Pancreas (tissue), 10 donors: ENCODE data around the gene CDC42EP5. TPM values are rescaled to one million over a fixed set of nuclear protein-coding genes. Genes with fewer than 3 reads are reported as not detected.

ENCODE experiments used
- ATAC-seq, 4 donors: fragments of 200-7000 bp; cut with Tn5 transposase; one replicate each; pipeline versions ENCODE4 v1.8.0 to v1.9.1; 2020; ENCODE audit warnings: mild to moderate bottlenecking in 4 of 4, moderate library complexity in 4 of 4
- DNase-seq, 6 donors: peaks; one replicate each; pipeline ENCODE4 v3.0.0-alpha.2; 2020
- FAIRE-seq: peaks from 2 replicates; lab custom pipeline; 2012; peaks lifted over from hg19 to GRCh38; lab: Jason Lieb, UNC
- H3K27ac ChIP-seq, 4 donors: fragments of 200-600 bp; sonication (generic); 1 replicate in 3 of 4; 2 replicates in 1 of 4; pipeline versions ENCODE4 v1.5.0 to v1.8.0; 2020
- H3K27me3 ChIP-seq, 4 donors: fragments of 200-600 bp; one replicate each; pipeline ENCODE4 v1.8.0; 2021
- H3K36me3 ChIP-seq, 3 donors: fragments of 200-600 bp; sonication (generic) in 1 of 3; one replicate each; pipeline versions ENCODE4 v1.5.0 to v1.8.0; 2020 to 2021
- H3K4me1 ChIP-seq, 3 donors: fragments of 200-600 bp; one replicate each; pipeline ENCODE4 v1.8.0; 2021
- H3K4me3 ChIP-seq, 4 donors: fragments of 200-600 bp; sonication (generic) in 2 of 4; one replicate each; pipeline versions ENCODE4 v1.5.0 to v1.8.0; 2020 to 2021
- H3K9me3 ChIP-seq, 4 donors: fragments of 200-600 bp; one replicate each; pipeline ENCODE4 v1.8.0; 2021
- WGBS, 2 donors: extraction: QIAGEN DNeasy Blood & Tissue Kit; methylation state at CpG; one replicate each; pipeline ENCODE4 v1.1.7; 2013; 5-methylcytosine and 5-hydroxymethylcytosine counted together
- intact Hi-C, 3 donors: fragments of 100-400 bp; cut with DNase I; formaldehyde crosslinking; loops; one replicate each; pipeline versions ENCODE4 v1.11.1 to v1.14.2; 2022
- polyA plus RNA-seq, 2 donors: library from polyadenylated mRNA; stranded (reverse); fragments of 200-250 nt; gene quantifications; one replicate each; pipeline ENCODE4 v1.2.3, GENCODE V29; 2013
- total RNA-seq, 6 donors: library from RNA; stranded (reverse); fragmentation: NEBNext Ultra II Directional in 4 of 6; extraction: Animal tissue kit (Norgen Biotek cat#: 25700) in 4 of 6; gene quantifications; one replicate each; pipeline versions ENCODE4 v1.2.1 to v1.2.4, GENCODE V29; 2021 to 2023
- TF ChIP-seq, protein P1 (sequence below), 4 donors: fragments of 200-600 bp; sonication (generic) in 3 of 4; IDR thresholded peaks; one replicate each; pipeline versions ENCODE4 v1.5.0 to v1.8.0; 2021; ENCODE audit warnings: antibody characterized with exemption in 4 of 4
- donor health status: healthy with polysubstance abuse.
- donor health status: DM: no; HTN: no; CAD: no; lungs with moderate emphysema.
- donor health status: DM: no; HTN: no; CAD: no.
- donor health status: control.
- donor health status: control.
- donor health status: Bipolar disorder and iron deficiency.
- donor health status: DM: yes; HTN: yes; CAD: no.
- donor health status: DM: no; HTN: no; CAD: no.
- donor health status: DM: no; HTN: no; CAD: no.
- donor health status: DM: yes; HTN: yes; CAD: no.

Gene CDC42EP5
- total and polyA plus RNA-seq, 8 donors: 7.5 to 48.0 (median 15.7) TPM

DNA sequence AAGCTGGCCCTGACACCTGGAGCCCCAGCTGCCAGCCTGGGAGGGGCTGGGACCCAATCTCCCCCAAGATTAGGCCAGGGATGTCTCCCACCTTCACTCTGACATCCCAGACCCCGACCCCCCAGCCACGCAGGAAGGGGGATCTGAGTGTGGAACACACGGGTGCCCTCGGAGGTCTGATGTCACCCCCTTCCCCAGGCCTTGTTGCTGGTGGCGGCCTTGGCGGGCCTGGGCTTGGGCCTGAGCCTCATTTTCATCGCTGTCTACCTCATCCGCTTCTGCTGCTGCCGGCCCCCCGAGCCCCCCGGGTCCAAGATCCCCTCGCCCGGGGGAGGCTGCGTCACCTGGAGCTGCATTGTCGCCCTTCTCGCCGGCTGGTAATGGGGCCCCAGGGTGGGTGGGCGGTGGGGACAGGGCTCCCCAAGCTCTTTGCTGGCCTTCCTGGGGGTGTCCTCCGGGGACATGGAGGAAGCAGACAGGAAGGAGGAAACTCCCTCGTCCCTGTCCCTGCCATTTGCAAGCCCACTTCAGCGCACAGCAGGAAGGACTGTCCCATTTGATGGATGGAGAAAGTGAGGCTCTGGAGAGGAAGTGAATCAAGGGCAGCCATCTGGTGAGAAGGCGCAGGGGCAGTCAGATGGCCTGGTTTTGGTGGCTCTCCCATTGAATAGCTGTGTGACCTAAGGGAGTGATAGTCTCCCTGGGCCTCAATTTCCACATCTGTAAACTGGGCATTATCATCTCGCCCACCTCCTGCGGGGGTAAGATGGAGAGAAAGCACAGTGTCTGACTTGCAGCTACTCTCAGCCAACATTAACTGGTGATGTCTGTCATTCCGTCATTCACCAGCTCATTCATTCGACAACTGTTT lies 53.9 kb downstream of the CDC42EP5 start:
- no peaks in the 10 kb centered on the region for H3K4me1 ChIP-seq
- H3K27me3 ChIP-seq: peaks cover 0 to 9% (median 3%) of the 10 kb centered on the region in 4 donors
- TF ChIP-seq, protein P1, sequence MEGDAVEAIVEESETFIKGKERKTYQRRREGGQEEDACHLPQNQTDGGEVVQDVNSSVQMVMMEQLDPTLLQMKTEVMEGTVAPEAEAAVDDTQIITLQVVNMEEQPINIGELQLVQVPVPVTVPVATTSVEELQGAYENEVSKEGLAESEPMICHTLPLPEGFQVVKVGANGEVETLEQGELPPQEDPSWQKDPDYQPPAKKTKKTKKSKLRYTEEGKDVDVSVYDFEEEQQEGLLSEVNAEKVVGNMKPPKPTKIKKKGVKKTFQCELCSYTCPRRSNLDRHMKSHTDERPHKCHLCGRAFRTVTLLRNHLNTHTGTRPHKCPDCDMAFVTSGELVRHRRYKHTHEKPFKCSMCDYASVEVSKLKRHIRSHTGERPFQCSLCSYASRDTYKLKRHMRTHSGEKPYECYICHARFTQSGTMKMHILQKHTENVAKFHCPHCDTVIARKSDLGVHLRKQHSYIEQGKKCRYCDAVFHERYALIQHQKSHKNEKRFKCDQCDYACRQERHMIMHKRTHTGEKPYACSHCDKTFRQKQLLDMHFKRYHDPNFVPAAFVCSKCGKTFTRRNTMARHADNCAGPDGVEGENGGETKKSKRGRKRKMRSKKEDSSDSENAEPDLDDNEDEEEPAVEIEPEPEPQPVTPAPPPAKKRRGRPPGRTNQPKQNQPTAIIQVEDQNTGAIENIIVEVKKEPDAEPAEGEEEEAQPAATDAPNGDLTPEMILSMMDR (IDR thresholded peaks at IDR 0.05): no peak
- H3K36me3 ChIP-seq: no peaks in the 10 kb centered on the region
- ATAC-seq: no peak
- no peaks in the 10 kb centered on the region for H3K9me3 ChIP-seq
- no peak overlapping the region for H3K4me3 ChIP-seq
- WGBS, 2 donors: 62% methylated on average over 25 to 26 of the region's 26 CpGs
- intact Hi-C loops: no loop called here
- FAIRE-seq: no peak
- H3K27ac ChIP-seq: peak overlapping the region in 3 of 4 donors; percentile 66 to 76 (median 76)
- DNase-seq: no peak

DNA sequence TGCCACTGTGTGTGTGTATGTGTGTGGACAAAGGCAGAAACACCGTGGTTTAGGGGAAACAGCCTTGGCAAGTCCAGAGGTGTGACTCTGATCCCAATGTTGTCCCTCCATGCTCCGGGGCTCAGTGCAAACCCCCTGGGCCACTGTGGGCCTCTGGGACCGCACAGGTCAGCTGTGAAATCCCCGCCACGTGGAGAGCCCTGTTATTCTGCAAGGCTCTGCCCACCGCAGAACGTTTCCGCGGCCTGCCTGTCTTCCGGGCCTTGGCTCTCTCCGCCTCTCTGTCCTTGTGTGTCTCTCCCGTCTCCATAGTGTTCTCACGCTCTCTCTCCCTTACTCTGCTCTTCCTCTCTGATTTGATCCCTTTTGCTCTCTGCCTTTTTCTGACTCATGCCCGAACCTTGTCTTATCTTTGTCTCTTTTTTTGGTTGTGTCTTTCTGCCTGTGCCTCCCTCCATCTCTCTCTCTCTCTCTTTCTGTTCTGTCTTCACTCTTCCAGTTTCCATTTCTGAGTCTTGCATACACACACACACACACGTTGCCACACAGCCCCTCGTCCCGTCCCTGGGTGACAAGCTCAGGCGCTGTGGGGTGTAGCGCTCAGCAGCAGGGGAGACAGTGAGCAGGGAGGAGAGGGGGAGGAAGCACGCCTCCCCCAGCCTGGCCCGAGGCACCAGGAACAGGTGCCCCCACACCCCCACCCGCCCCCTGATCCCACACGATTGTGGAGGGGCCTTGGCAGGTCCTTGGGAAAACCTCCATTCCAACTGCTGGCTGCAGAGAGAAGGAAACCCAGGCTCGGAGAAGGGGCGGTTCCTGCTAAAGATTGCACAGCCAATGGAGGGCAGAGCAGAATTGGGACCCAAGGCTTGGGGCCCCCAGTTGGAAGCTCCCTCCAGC lies 54.8 kb downstream of the CDC42EP5 start:
- intact Hi-C loops: no loop called here
- no peaks in the 10 kb centered on the region for H3K36me3 ChIP-seq
- no peaks in the 10 kb centered on the region for H3K9me3 ChIP-seq
- H3K27me3 ChIP-seq: peaks cover 0 to 9% (median 3%) of the 10 kb centered on the region in 4 donors
- no peaks in the 10 kb centered on the region for H3K4me1 ChIP-seq
- WGBS, 2 donors: 24 to 30% methylated on average over 24 to 25 of the region's 25 CpGs
- TF ChIP-seq, protein P1 (IDR thresholded peaks at IDR 0.05): no peak
- DNase-seq: no peak
- ATAC-seq: peak in 2 of 4 donors; percentile 7 to 31
- H3K4me3 ChIP-seq: no peak overlapping the region
- peak overlapping the region in 3 of 4 donors; percentile 34 to 76 (median 66) for H3K27ac ChIP-seq
- no peak for FAIRE-seq

DNA sequence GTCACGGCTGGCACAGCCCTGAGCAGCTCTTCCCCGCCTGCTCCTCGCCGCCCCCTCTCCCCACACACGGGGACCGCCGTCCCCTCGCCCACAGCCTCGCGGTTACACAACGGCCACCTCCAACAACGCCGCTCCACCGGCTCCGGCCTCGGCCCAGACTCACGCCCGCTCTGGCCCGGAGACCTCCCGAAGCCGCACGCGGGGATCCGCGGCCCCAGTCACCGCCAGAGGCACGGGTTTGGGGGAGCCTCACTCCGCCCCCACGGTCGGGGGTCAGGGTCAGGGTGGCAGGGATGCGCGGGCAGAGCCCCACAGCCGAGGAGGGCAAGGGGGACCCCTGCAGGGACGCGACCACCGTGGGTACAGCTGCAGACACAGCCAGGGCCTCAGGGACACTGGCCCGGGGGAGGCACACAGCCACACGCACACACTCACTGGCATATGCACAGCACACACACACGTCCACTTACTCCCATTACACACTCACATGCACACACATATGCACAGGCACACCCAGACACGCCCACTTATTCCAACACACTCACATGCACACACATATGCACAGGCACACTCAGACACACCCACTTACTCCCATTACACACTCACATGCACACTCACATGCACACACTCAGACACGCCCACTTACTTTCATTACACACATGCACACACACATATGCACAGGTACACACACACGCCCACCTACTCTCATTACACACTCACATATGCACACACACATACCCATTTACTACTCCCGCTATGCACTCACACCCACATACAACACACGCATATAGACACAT lies 56.2 kb downstream of the CDC42EP5 start:
- intact Hi-C loops: no loop called here
- peak in 1 of 6 donors; percentile 69 for DNase-seq
- Histone ChIP-seq H3K27ac (no peak overlapping the region), H3K27me3 (peaks cover 0 to 9% (median 3%) of the 10 kb centered on the region in 4 donors), H3K4me3 (peak overlapping the region in 2 of 4 donors; percentile 41 to 44), H3K9me3 (no peaks in the 10 kb centered on the region), H3K36me3 (no peaks in the 10 kb centered on the region), H3K4me1 (no peaks in the 10 kb centered on the region)
- 17 to 24% methylated on average over 38 to 44 of the region's 44 CpGs for WGBS, 2 donors
- TF ChIP-seq, protein P1 (IDR thresholded peaks at IDR 0.05): no peak
- FAIRE-seq: no peak
- no peak for ATAC-seq

DNA sequence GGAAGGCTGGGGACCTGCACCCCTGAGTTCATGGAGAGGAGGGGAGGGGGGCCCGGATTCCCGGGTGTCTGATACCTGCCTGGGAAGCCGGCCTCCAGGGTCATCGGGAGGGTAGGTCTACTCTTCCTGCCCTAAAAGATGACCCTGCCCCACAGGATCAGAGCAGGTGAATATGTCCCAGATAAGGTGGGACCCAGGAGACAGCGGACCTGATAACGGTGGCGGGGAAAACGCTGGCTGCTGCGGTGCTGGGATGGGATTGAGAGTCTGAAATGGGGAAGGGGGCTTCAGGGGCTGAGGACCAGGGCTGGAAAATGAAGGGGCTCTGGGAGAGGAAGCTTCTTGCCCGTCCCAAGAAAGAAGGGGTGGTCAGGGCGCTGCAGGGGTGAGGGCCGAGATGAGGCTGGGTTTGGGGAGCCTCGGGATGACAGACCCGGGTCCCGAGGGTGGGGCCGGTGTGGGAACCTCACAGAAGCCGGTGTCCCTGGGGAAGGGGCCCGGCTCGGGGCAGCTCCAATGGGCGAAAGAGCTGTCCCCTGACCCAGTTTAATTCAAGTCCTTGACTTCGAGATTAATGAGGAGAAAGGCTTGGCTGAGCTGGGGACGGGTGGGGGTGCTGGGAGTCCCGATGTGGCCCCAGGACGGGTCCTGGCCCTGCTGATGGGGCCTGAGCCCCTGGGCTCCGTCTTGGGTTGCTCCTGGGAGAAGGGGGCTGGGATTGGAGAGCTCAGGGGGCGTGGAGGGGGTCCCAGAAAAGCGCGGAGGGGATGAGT lies 57.0 kb downstream of the CDC42EP5 start:
- intact Hi-C loops: no loop called here

More for the DNA sequence above, 57.0 kb downstream of the CDC42EP5 start:
- DNase-seq (peak in 1 of 6 donors; percentile 68), ATAC-seq (no peak), FAIRE-seq (no peak)
- Histone ChIP-seq H3K9me3 (no peaks in the 10 kb centered on the region), H3K36me3 (no peaks in the 10 kb centered on the region), H3K27ac (peak overlapping the region in 2 of 4 donors; percentile 46 to 63), H3K4me3 (peak overlapping the region in 3 of 4 donors; percentile 27 to 44 (median 41)), H3K27me3 (peaks cover 0 to 9% (median 3%) of the 10 kb centered on the region in 4 donors), H3K4me1 (no peaks in the 10 kb centered on the region)
- WGBS, 2 donors: 2 to 3% methylated on average over 23 to 28 of the region's 28 CpGs
- TF ChIP-seq, protein P1 (IDR thresholded peaks at IDR 0.05): no peak
